GM12878 (cell line): ENCODE data around the gene CTDP1. TPM values are rescaled to one million over a fixed set of nuclear protein-coding genes. Genes with fewer than 3 reads are reported as not detected.

Experiments used
- ATAC-seq: fragments of 200-7000 bp; cut with Tn5 transposase; 3 replicates; pipeline ENCODE4 v1.9.1; 2020; ENCODE audit warnings: mild to moderate bottlenecking, moderate library complexity
- BruUV-seq: library from RNA; stranded (reverse); fragments of 400-500 nt; replicated peaks from 2 replicates; lab custom pipeline; 2021; lab: Mats Ljungman, UMichigan
- CTCF ChIA-PET: fragments of 300-600 bp; sonication (Branson Sonifier 250); formaldehyde crosslinking; extraction: SDS; loops from one replicate; lab custom pipeline; 2021; ENCODE audit warnings: inconsistent platforms; lab: Yijun Ruan, JAX
- POLR2A ChIA-PET: fragments of 350-600 bp; formaldehyde crosslinking; extraction: SDS; loops from one replicate; lab custom pipeline; 2021; ENCODE audit warnings: inconsistent platforms; lab: Charles Lee
- RAD21 ChIA-PET: fragments of 300-600 bp; sonication (Branson Sonifier 250); formaldehyde crosslinking; loops from one replicate; lab custom pipeline; 2023; ENCODE audit warnings: antibody characterized with exemption; ENCODE audit not compliant: unreplicated experiment; lab: Charles Lee
- SMC1A ChIA-PET: fragments of 300-600 bp; sonication (Branson Sonifier 250); formaldehyde crosslinking; loops from one replicate; lab custom pipeline; 2023; ENCODE audit not compliant: unreplicated experiment, uncharacterized antibody; lab: Charles Lee
- DNase-seq: peaks from one replicate; pipeline ENCODE4 v3.0.0-alpha.2; 2011; ENCODE audit warnings: low read depth, low spot score
- FAIRE-seq: peaks from 3 replicates; lab custom pipeline; 2011; peaks lifted over from hg19 to GRCh38; lab: Jason Lieb, UNC
- H2AFZ ChIP-seq: 2 replicates; pipeline ENCODE4 v1.6.0; 2011; ENCODE audit warnings: low read depth, low read length, control low read depth; ENCODE audit not compliant: control insufficient read depth
- H3K27ac ChIP-seq: 2 replicates; pipeline ENCODE4 v1.5.1; 2011; ENCODE audit warnings: control low read depth; ENCODE audit not compliant: control insufficient read depth, insufficient read depth
- H3K27me3 ChIP-seq, 2 experiments: replicated peaks in 1 of 2; 2 replicates each; pipeline versions ENCODE4 v1.6.0 to v1.6.1; 2011; ENCODE audit warnings: low read length in 1 of 2; ENCODE audit not compliant: control insufficient read depth in 2 of 2, insufficient read depth in 2 of 2
- H3K36me3 ChIP-seq, 2 experiments: 2 replicates each; pipeline ENCODE4 v1.5.1; 2011; ENCODE audit warnings: low read length in 1 of 2; ENCODE audit not compliant: control insufficient read depth in 2 of 2, insufficient read depth in 2 of 2
- H3K4me1 ChIP-seq: 2 replicates; pipeline ENCODE4 v1.6.1; 2011; ENCODE audit warnings: mild to moderate bottlenecking, low read length, moderate library complexity, mixed read lengths; ENCODE audit not compliant: control insufficient read depth, insufficient read depth
- H3K4me2 ChIP-seq: 2 replicates; pipeline ENCODE4 v1.6.0; 2011; ENCODE audit warnings: control low read depth; ENCODE audit not compliant: control insufficient read depth, insufficient read depth
- H3K4me3 ChIP-seq: fragments of 200-600 bp; sonication (generic); 2 replicates; pipeline ENCODE4 v1.5.1; 2016
- H3K79me2 ChIP-seq: 2 replicates; pipeline ENCODE4 v1.6.0; 2011; ENCODE audit warnings: low read length; ENCODE audit not compliant: control insufficient read depth, insufficient read depth
- H3K9ac ChIP-seq: 2 replicates; pipeline ENCODE4 v1.8.0; 2011; ENCODE audit warnings: low read length, control low read depth, mixed read lengths; ENCODE audit not compliant: control insufficient read depth, insufficient read depth
- H3K9me3 ChIP-seq: replicated peaks from 3 replicates; pipeline ENCODE4 v1.5.1; 2011; ENCODE audit warnings: mild to moderate bottlenecking, low read length; ENCODE audit not compliant: control insufficient read depth, insufficient read depth
- H4K20me1 ChIP-seq: 2 replicates; pipeline ENCODE4 v1.6.0; 2011; ENCODE audit not compliant: control insufficient read depth, insufficient read depth
- BCL11A ChIP-seq: IDR thresholded peaks from 2 replicates; pipeline ENCODE4 v1.6.1; 2011; ENCODE audit warnings: low read depth, low read length
- ETV6 ChIP-seq, 2 experiments: fragments of 450-650 bp in 1 of 2; IDR thresholded peaks in 1 of 2; conservative IDR thresholded peaks in 1 of 2; 2 replicates each; pipeline ENCODE4 v1.6.1; 2014; ENCODE audit warnings: antibody characterized with exemption in 1 of 2, borderline replicate concordance in 1 of 2, low read depth in 1 of 2, mild to moderate bottlenecking in 1 of 2, moderate library complexity in 1 of 2
- HCFC1 ChIP-seq: fragments of 150-350 bp; IDR thresholded peaks from 2 replicates; pipeline ENCODE4 v1.6.1; 2014; ENCODE audit warnings: low read length
- HDAC6 ChIP-seq: fragments of 200-600 bp; sonication (generic); IDR thresholded peaks from one replicate; pipeline ENCODE4 v1.8.0; 2017; ENCODE audit warnings: antibody characterized with exemption; ENCODE audit not compliant: unreplicated experiment
- LARP7 ChIP-seq: fragments of 450-650 bp; IDR thresholded peaks from 2 replicates; pipeline ENCODE4 v1.6.1; 2017; ENCODE audit warnings: mild to moderate bottlenecking
- MEF2A ChIP-seq: IDR thresholded peaks from 2 replicates; pipeline ENCODE4 v1.6.1; 2011; ENCODE audit warnings: low read depth, mild to moderate bottlenecking, low read length, moderate library complexity; ENCODE audit not compliant: insufficient read depth
- MYB ChIP-seq: fragments of 150-350 bp; IDR thresholded peaks from 2 replicates; pipeline ENCODE4 v1.6.1; 2014; ENCODE audit warnings: mild to moderate bottlenecking, low read depth, low read length, borderline replicate concordance
- NBN ChIP-seq: fragments of 450-650 bp; IDR thresholded peaks from 2 replicates; pipeline ENCODE4 v1.6.1; 2016
- NFIC ChIP-seq: IDR thresholded peaks from 2 replicates; pipeline ENCODE4 v1.6.1; 2012; ENCODE audit warnings: low read depth, mild to moderate bottlenecking, inconsistent platforms, low read length, moderate library complexity
- NRF1 ChIP-seq: conservative IDR thresholded peaks from 2 replicates; pipeline ENCODE4 v1.6.1; 2011; ENCODE audit warnings: mild to moderate bottlenecking, low read depth, low read length, improper control_type of control experiment
- POLR2A ChIP-seq: IDR thresholded peaks from 2 replicates; pipeline ENCODE4 v1.6.1; 2011; ENCODE audit warnings: low read depth, mild to moderate bottlenecking, low read length
- SIX5 ChIP-seq: IDR thresholded peaks from 2 replicates; pipeline ENCODE4 v1.6.1; 2011; ENCODE audit warnings: mild to moderate bottlenecking, low read depth, low read length, moderate library complexity; ENCODE audit not compliant: severe bottlenecking
- SMARCA5 ChIP-seq: fragments of 450-650 bp; IDR thresholded peaks from 2 replicates; pipeline ENCODE4 v1.6.1; 2017; ENCODE audit warnings: mild to moderate bottlenecking
- TARDBP ChIP-seq: IDR thresholded peaks from 2 replicates; pipeline ENCODE4 v1.6.1; 2016; ENCODE audit warnings: borderline replicate concordance
- TCF7 ChIP-seq: IDR thresholded peaks from 2 replicates; pipeline ENCODE4 v1.6.1; 2014; ENCODE audit warnings: antibody characterized with exemption, borderline replicate concordance
- ZNF207 ChIP-seq: fragments of 450-650 bp; IDR thresholded peaks from 2 replicates; pipeline ENCODE4 v1.6.1; 2014; ENCODE audit warnings: antibody characterized with exemption, mild to moderate bottlenecking, borderline replicate concordance
- WGBS: methylation state at CpG from one replicate; pipeline ENCODE4 v1.1.6; 2016; ENCODE audit warnings: low lambda C conversion rate; ENCODE audit not compliant: insufficient replicate concordance, insufficient coverage; ENCODE audit errors: missing lambda C conversion rate; 5-methylcytosine and 5-hydroxymethylcytosine counted together
- in situ Hi-C: fragments of 300-500 bp; cut with MboI; formaldehyde crosslinking; loops from 9 replicates; pipeline ENCODE4 v1.14.3; 2018; ENCODE audit warnings: mixed read lengths
- intact Hi-C: fragments of 100-400 bp; cut with micrococcal nuclease; formaldehyde crosslinking; loops from one replicate; pipeline ENCODE4 v1.14.2; 2022; ENCODE audit not compliant: unreplicated experiment
- polyA plus RNA-seq, 11 experiments: library from polyadenylated mRNA; depleted of rRNA in 4 of 11; unstranded in 6 of 11; stranded (reverse) in 5 of 11; fragments of >200 nt; fragmentation: Nextera tagmentation in 4 of 11; fragmentation: Illumina TruSeq in 1 of 11; extraction: Ambion mirVana in 4 of 11; extraction: Trizol in 1 of 11; gene quantifications; 1 replicate in 1 of 11; 2 replicates in 10 of 11; pipeline versions ENCODE4 v1.2.1 to v1.2.3, GENCODE V29; 2011 to 2016; ENCODE audit warnings: inconsistent platforms in 2 of 11, missing spikeins in 2 of 11, low read depth in 1 of 11
- total RNA-seq, 4 experiments: library from RNA; depleted of rRNA in 3 of 4; stranded (reverse); fragments of >200 nt in 3 of 4; fragmentation: Illumina TruSeq in 1 of 4; extraction: Trizol in 1 of 4; gene quantifications; 2 replicates each; pipeline versions ENCODE4 v1.2.1 to v1.2.3, GENCODE V29; 2013 to 2021
- TF ChIP-seq, protein P1 (sequence below): fragments of 450-650 bp; IDR thresholded peaks from 2 replicates; pipeline ENCODE4 v1.6.1; 2016; ENCODE audit warnings: mild to moderate bottlenecking
- TF ChIP-seq, protein P2 (sequence below): fragments of 450-650 bp; IDR thresholded peaks from 2 replicates; pipeline ENCODE4 v1.6.1; 2017; ENCODE audit warnings: mild to moderate bottlenecking, moderate library complexity

Gene CTDP1
- total and polyA plus RNA-seq, 10 of the 15 experiments (the other 5 are each of a cell fraction or from before 2014, with no cell fraction given): 0.32 to 31.3 (median 8.8) TPM

DNA sequence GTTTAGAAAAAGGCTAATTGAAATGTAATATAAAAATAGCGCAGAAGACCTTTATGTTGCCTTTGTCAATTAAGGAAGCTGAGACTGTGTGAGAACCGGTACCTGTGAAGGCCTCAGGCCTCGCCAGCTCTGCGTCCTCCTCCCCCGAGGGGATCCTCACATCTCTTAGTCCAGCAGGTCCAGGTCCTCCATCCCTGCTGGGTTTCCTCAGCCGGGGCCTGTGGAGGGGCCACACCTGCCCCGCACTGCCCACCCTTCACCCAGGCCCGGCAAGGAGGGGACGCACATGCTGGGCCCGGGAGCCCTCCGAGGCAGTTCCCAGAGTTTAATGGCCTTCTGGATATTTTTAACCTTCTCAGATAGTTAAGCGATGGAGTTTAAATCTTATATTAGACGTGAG is 121.6 kb downstream of the CTDP1 start:
- H4K20me1 ChIP-seq: no peaks in the 10 kb centered on the region
- no peak overlapping the region for H3K9ac ChIP-seq
- H3K27me3 ChIP-seq: peaks cover 0 to 4% of the 10 kb centered on the region in 2 experiments; a peak in 3 of 4 replicates
- no peak overlapping the region for H2AFZ ChIP-seq
- no peak overlapping the region for H3K4me3 ChIP-seq
- BruUV-seq: no TSS peak
- DNase-seq (no peak), FAIRE-seq (no peak), ATAC-seq (no peak)
- no peak overlapping the region for H3K27ac ChIP-seq
- no peak for TF ChIP-seq POLR2A
- no peak for TF ChIP-seq SMARCA5
- TF ChIP-seq NFIC: no peak
- TF ChIP-seq MEF2A: no peak
- TF ChIP-seq HCFC1: no peak
- TF ChIP-seq MYB: no peak
- TF ChIP-seq TARDBP: no peak
- no peak for TF ChIP-seq LARP7
- TF ChIP-seq TCF7: no peak
- TF ChIP-seq, protein P1, sequence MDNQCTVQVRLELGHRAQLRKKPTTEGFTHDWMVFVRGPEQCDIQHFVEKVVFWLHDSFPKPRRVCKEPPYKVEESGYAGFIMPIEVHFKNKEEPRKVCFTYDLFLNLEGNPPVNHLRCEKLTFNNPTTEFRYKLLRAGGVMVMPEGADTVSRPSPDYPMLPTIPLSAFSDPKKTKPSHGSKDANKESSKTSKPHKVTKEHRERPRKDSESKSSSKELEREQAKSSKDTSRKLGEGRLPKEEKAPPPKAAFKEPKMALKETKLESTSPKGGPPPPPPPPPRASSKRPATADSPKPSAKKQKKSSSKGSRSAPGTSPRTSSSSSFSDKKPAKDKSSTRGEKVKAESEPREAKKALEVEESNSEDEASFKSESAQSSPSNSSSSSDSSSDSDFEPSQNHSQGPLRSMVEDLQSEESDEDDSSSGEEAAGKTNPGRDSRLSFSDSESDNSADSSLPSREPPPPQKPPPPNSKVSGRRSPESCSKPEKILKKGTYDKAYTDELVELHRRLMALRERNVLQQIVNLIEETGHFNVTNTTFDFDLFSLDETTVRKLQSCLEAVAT: no peak
- no peak for TF ChIP-seq NRF1
- TF ChIP-seq NBN: no peak
- no peak for TF ChIP-seq ETV6 (conservative IDR thresholded peaks at IDR 0.05 in 1 of 2, IDR thresholded peaks at IDR 0.05 in 1 of 2; ENCODE audit: borderline replicate concordance in 1 of 2, low read depth in 1 of 2)
- TF ChIP-seq HDAC6: no peak
- TF ChIP-seq, protein P2, sequence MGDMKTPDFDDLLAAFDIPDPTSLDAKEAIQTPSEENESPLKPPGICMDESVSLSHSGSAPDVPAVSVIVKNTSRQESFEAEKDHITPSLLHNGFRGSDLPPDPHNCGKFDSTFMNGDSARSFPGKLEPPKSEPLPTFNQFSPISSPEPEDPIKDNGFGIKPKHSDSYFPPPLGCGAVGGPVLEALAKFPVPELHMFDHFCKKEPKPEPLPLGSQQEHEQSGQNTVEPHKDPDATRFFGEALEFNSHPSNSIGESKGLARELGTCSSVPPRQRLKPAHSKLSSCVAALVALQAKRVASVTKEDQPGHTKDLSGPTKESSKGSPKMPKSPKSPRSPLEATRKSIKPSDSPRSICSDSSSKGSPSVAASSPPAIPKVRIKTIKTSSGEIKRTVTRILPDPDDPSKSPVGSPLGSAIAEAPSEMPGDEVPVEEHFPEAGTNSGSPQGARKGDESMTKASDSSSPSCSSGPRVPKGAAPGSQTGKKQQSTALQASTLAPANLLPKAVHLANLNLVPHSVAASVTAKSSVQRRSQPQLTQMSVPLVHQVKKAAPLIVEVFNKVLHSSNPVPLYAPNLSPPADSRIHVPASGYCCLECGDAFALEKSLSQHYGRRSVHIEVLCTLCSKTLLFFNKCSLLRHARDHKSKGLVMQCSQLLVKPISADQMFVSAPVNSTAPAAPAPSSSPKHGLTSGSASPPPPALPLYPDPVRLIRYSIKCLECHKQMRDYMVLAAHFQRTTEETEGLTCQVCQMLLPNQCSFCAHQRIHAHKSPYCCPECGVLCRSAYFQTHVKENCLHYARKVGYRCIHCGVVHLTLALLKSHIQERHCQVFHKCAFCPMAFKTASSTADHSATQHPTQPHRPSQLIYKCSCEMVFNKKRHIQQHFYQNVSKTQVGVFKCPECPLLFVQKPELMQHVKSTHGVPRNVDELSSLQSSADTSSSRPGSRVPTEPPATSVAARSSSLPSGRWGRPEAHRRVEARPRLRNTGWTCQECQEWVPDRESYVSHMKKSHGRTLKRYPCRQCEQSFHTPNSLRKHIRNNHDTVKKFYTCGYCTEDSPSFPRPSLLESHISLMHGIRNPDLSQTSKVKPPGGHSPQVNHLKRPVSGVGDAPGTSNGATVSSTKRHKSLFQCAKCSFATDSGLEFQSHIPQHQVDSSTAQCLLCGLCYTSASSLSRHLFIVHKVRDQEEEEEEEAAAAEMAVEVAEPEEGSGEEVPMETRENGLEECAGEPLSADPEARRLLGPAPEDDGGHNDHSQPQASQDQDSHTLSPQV: no peak
- no peak for TF ChIP-seq BCL11A
- TF ChIP-seq ZNF207: no peak
- TF ChIP-seq SIX5: no peak
- H3K9me3 ChIP-seq: no peaks in the 10 kb centered on the region
- in situ Hi-C loops: no loop called here
- CTCF ChIA-PET: no interaction called here
- H3K4me2 ChIP-seq: no peak overlapping the region
- POLR2A ChIA-PET: no interaction called here
- no peaks in the 10 kb centered on the region for H3K36me3 ChIP-seq
- WGBS: 70% methylated on average over 13 of the region's 13 CpGs
- intact Hi-C loops: no loop called here
- H3K79me2 ChIP-seq: no peaks in the 10 kb centered on the region
- RAD21 ChIA-PET: no interaction called here
- SMC1A ChIA-PET: no interaction called here
- H3K4me1 ChIP-seq: no peaks in the 10 kb centered on the region
